Activated T-cell treated with anti-CD3 and anti-CD28 coated beads for 1 hour (primary cell): ENCODE results near the gene ADGRG6.

Experiments used
- DNase-seq: peaks from one replicate; pipeline ENCODE4 v3.0.0-alpha.2; 2020; ENCODE audit warnings: low read depth

ADGRG6 gene

DNA sequence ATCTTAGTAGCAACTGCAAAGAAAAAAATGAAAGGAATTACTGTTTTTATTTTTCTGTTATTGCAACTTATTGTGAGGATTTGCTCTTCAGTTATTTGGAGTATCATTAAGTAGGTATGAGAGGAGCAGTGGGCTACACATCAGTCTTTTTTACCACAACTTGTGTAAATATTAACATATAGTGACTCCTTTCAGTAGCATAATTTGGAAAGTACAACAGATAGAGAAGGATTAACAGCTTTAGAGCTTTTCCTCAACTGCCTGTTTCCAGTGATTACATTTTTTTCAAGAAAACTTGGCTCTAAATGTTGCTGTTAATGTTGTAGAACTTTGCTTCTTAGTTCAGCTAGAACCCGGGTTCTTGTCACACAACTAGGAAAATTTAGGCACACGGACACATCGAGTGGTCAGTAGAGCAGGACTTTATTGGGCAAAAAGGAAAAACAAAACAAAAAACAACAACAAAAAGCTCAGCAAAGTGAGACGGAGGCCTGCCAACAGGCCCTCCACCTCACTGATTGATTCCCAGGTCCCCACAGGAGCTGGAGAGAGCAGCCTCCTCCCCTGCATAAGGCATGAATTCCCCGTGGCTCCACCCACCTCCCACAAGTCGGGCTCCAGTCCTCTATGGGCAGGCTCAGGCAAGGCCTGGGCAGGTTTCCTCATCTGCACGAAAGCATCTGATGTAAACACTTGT, 75.1 kb downstream of the ADGRG6 start:
- no peak for DNase-seq

DNA sequence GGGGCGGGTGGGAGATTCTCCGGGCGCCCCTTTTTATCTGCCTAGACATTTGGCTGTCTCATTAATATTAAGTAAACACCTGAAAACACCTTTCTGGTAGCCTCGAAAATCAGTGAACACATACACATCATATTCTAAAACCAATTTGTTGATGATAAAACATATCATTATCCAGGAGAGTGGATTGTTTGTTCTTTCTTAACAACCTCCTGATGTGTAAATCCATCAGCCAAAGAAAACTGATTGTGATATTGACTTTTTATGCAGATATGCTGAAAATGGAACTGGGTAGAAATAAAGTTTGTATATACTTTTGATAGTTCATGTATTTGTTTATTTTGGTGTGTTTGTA, 75.7 kb downstream of the ADGRG6 start:
- DNase-seq, result no peak

DNA sequence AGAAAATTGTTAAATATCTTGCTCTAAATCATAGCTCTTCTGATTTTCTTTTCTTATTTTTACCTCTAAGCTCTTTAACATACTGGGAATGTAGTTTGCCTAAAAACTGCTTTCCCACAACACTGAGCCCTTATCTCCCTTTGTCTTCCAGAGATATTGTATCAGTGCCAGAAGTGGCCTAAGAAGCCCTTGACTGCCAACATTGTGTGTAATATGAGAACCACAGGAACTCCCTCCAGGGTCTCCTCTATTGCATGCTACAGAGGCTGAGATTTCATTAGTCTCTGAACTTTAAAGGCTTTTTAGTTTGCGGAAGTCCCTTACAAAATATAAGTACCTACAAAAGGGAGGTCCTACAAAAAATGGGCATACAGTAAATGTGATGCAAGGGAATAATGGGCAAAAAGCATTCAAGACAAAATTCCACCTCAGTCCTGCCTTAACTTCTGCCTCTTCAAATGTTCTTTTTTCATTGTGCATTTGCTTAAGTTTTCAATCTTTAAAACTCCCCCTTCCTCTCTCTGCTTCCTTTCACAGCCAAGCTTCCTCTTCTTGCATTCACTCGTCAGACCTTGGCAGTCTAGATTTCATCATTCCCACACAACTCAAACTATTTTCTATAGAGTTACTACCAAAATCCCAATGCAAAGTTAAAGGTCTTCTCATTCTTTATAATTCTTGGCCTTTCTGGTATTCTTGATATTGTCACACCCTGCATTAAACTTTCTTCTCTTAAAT, 76.5 kb downstream of the ADGRG6 start:
- DNase-seq, result no peak

DNA sequence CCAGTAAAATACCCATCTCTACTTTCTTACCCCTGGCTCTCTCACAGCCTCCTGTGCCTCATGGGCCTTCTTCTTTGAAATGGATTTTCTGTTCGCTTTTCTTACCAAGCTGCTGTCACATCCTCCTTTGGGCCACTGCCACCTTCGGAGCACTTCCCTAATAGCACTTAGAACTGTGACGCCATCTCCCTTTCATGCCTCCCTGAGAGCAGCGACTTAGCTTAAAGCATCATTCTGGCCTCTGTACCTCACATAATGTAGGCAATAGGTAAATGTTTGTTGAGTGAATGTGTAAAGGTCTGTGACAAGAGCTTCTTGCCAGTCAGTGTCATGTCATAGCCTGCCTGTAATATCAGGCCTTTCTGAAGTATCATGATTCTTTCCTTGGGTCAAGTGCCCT, 78.8 kb downstream of the ADGRG6 start:
- no peak for DNase-seq

DNA sequence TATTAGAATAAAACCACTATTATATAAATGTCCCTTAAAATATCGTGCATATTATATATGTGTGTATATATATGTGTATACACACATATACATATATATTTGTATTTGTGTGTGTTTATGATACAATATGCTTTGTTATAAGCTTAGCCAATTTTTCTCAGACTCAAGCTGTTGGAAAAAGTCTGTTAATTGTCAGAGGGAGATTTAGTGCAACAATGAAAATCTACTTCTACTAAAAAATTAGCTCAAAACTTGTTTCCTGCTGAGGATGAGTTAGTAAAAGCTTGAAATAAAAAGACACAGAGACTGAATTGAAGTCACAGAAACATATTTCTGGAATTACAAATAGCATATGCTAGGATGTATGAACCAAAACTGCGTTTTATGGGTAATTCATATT, 79.4 kb downstream of the ADGRG6 start:
- no peak for DNase-seq

DNA sequence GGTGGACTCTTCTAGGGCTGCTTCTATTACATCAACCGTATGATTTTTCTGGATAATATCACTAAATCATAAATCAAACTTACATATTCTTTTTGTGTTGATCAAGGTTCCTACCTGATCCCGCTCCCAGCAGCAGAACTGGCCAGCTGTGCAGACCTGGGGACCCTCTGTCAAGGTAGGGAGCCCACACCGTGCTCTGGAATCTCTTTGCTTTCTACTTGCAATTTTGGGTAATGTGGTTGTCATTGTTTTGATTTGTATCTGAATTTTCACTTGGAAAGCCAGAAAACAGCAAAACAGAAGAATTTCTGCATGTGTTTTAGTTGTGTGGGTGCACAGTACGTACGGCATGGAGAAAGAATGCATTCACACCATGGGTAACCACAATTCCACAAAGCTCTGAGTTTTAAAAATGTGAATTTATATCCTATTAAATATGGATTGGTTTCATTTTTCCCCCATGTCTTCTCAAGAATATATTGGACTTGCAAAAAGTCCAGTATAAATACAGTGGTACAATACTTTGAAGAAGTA, 80.1 kb downstream of the ADGRG6 start:
- DNase-seq, result no peak

DNA sequence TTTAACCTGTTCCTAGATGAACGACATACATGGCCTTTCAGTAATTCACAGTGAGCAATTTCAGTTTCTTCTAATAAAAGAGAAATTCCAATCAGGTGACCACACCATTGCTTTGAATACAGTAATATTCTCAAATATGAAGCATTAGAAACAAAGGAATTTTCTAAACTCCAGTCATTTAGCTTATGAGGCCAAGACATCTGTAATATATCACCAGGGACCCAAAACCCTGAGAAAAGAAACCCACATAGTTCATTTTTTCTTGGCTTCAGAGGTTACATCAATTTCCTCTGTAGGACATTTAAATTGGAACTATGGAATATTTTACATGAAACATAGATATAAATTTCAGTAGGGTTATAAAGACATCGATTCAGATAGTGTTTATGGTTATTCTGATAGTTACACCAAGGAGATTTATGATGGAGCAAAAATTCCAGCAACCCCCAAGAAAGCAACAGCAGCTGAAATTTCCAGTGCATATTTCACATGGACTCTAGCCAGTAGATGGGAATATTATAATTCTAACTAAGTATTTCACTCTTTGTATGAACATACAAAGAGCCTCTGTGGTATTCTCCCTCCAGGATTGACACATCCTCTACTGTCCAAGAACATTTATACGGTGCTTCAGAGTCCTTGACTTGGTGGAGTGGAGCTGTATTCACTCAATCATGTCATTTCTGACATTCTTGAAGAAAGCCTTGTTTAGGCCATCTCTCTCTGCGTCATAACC, 82.9 kb downstream of the ADGRG6 start:
- no peak for DNase-seq

DNA sequence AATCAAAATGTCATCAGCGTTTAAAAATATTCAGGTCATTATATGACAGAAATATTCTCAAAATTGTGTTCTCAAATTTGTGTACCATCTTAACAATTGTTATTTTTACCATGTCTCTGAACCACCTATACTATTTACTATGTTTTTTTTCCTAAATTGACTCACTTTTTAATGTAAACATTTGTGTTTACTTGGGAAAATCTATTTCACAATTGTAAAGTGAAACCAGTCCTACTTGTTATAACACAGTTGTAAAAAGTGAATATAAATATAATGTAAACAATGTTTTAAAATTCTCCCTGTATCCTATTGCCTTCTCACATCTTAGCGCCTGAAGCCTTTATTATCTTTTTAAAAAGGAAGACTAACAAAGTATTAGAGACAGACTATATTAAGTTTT, 83.5 kb downstream of the ADGRG6 start:
- no peak for DNase-seq

DNA sequence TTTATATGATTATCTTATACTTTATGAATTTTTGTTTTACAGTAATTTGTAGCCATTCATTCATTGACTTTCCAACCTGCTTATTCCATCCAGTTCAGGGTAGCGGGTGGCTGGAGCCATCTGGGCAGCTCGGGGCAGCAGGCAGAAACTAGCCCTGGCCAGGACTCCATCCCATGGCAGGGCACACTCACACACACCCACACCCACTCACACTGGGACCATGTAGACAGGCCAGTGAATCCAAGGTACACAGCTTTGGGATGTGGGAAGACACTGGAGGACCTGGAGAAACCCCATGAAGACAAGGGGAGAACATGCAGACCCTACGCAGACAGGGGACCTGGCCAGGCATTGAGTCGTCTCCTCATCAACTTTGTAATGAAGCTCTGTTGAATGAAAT, 84.8 kb downstream of the ADGRG6 start:
- no peak for DNase-seq

DNA sequence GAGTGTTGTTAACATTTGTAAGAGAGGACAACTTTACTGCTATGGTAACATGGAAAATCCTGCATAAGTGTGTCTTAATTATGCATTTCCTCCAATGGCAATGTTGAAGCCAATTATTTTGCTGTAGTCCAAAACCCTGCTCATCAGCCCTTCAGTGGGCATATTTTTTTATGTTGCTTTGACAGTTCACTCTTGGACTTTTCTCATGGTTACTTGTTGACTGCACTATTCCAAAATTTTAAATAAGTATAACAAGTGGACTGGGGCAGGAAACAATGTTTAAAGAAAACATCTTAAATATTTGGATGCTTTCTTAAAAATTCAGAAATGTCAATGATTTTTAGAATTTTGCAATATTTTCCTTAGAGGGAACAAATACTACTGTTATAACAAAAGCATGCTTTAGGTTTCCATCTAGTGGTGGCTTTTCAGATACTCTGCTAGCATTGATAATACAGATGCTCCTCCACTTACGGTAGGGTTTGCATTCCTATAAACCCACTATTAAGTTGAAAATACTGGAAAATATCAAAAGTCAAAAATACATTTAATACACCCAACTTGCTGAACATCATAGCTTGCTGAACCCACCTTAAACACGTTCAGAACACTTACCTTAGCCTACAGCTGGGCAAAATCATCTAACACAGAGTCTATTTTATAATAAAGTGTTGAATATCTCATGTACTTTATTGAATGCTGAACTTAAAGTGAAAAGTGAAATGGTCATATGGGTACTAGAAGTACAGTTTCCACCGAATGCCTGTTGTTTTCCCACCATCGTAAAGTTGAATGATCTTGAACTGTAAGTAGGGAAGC, 86.4 kb downstream of the ADGRG6 start:
- DNase-seq, result no peak

DNA sequence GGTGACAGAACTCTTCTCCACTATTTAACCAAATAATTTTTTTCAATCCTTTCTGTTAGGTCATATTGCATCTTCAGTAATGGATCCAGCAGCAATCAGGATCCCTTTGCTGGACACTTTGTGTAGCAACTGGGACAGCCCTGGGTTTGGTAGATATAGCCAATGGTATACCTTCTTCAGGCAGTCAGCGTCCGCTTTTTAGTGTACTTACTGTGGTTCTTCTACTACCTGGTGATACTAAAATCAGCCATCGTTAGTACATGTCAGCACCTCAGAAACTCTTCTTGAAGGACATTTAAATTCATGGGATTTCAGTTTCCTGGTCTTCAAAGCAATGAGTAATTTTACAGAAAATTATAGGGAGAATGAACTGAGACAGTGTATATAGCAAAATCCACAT, 93.5 kb downstream of the ADGRG6 start:
- no peak for DNase-seq

DNA sequence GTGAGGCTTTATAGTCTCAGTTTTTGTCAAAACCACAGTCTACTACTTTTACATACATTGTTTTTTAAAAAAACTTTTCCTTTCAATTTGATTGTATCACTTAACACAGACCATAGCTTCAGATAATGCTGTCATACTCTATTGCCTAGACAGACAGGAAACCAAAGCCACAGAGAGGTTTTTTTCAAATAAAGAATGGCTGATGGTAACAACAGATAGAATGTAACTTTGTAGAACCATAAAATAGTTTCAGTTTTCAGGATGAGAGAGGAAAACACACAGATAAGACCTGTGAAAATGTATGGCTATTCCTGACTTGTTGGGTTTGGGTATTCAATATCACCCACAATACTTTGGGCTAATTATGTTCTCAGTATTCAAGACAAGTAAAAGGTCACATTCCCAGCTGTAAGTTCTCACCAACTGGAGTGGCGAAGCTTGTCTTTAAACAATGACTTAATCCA, 94.0 kb downstream of the ADGRG6 start:
- no peak for DNase-seq

DNA sequence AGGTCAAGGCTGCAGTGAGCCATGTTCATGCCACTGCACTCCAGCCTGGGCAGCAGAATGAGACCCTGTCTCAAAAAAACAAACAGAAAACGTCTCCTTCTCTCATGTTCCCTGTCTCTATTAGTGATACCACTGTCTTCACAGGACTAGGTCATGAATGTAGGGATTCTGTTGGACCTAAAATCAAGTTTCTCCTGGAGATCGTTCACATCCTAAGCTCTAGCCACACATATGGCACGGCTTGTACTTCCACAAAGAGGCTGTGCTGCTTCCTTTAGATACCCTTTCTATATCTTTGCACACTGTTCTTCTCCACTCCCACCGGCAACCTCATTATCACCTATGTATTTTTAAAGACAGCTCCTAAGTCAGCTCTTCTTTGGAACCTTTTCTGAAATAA, 96.5 kb downstream of the ADGRG6 start:
- DNase-seq, result no peak

DNA sequence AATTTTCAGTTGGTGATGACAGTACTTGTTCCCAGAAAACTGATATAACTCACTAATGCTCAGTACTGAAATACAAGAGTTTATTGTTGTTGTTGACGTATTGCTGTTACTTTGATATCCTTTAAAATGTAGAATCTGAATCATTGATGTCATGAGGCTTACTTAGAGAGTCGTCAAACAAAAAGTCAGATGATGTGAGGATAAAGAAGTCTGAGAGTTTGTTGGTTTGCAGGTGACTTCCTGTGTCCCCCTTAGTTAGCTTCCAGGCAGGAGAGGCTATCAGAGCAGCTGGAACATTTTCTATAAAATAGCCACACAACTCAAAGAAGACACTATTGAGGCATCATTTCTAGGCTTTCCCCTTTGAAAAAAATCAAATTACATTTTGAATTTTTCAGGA, 97.9 kb downstream of the ADGRG6 start:
- DNase-seq, result no peak

DNA sequence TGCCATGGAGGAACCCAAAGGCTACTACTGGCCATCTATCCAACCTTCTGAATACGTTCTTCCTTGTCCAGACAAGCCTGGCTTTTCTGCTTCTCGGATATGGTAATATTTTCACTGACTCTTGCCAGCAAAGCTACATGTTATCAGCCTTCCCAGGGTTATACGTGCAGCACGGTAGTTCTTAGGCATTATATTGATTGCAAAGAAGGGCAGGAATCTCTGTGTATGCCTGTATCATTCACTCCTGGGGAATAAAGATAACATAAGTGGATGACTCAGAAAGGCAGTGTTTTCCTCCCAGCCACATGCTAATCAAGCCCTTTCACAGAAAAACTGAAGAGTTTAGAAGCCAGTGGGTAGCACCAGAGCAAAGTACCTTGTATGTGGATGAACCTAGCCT, 98.7 kb downstream of the ADGRG6 start:
- no peak for DNase-seq

DNA sequence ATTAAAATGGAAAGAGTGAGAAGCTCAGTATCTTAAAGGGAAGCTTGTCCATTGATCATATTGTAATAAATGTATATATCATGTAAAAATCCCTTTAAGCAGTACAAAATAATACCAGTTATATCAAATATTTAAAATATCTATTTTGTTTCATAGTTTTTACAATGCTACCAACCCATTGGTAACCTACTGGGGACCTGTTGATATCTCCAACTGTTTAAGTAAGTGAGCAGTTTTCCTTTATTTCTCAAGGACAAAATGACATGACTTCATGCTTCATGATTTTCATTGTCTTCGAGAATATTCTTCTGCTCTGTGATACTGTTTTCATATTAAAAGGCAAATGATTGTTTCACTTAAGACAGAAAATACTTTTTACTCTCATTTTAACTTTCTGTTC, 100.0 kb downstream of the ADGRG6 start:
- no peak for DNase-seq

DNA sequence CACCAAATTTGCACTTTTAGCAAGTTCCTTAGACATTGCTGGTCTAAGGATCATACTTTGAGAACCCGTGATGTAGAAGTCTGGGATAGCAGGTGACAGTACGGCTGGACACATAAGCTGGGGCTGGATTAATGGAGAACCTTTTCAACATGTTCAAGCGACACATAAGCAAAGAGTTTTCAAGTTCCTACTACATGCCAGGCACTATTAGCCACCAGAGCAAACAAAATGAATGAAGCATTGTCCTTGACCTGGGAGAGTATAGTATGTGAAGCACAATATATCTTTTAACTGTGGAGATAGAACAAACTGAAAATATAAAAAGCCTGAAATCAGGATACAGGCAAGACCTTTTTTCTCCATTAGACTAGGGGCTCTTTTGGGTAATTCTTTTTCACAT, 102.9 kb downstream of the ADGRG6 start:
- DNase-seq, result no peak

DNA sequence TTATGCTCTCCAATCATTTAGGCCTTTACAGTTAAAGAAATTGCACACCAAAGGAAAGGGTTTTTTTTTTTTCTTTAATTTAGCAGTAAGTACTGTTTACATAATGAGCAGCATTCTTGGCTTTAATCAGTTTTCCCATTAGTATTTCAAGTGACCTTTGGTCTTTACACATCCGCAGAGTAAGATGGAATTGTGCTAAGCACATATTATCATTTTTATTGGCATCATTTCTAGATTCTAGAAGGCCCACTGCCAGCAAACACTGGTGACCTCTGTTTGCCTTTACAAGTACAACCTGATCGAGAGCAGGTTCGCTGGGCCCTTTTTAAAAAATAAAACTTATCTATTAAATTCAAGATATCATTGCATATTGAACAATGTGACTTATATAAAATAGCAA, 104.3 kb downstream of the ADGRG6 start:
- no peak for DNase-seq

DNA sequence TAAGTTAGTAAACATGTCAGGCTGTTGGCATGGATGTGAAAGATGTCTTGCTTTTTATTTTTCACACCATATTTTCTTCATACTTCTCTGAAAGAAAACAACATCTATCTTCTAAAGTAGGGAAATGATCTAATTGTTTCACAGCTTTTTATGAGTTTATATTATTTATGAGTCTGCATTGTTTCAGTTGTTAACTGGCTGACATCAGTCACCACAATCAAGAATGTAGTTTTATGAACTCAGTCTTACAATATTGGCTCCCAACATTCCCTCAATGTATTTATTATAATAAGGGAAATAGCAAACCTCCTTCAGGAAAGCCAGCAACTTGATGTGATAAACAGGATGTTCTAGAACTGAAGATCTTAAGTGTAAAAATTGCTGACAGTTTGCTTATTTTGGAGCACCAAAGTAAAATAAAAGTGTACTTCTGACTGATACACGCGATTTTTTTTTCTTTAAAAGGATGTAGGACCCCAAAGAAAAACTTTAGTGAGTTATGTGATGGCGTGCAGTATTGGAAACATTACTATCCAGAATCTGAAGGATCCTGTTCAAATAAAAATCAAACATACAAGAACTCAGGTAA, 106.0 kb downstream of the ADGRG6 start:
- no peak for DNase-seq

DNA sequence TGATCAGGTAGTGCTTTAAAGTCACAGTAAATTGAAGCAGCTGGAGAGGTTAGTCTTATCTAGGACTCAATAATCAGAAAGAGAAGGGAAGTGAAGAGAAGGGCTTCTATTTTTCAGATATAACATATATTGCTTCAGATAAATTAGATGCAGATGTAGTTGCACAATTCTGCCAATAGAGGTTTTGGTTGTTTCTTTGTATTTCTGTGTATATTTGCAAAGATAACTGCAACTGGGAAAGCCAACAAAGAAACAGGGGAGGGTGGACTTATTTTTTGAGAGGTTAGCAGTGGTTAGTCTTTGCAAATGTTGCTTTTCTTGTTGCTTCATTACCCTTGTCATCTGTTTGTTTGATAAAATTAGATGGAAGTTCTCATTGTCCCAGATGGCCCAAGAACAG, 106.6 kb downstream of the ADGRG6 start:
- DNase-seq, result no peak

DNA sequence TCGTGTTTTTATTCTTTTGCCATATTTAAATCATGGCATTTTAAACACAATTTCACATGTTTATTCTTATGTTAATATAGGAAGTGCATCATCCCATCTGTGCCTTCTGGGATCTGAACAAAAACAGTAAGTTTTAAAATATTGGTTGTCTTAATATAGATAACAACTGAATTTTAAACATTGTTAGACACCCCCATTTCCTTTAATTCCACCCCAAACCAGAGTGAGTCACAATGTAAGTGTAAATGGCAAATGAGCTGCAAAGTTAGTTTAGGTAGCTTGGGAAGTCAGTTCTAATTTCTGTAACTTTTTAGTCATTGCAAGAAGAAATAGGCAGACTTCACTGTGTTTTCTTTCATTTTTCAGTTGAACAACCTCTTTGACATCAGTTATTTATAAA, 108.0 kb downstream of the ADGRG6 start:
- DNase-seq, result no peak

DNA sequence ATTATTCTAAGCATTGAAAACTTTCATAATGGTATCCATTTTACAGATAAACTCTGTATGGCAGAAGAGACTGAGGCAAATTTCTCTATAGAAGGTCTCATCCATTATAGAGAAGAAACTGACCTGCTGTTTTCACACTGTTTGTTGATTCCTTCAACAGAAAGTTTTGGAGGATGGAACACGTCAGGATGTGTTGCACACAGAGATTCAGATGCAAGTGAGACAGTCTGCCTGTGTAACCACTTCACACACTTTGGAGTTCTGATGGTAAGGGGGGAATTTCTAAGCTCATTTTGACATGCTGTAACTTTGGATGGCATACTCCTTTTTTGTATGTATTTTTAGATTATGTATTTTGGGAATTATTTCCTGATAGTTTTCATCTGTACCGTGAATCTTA, 109.3 kb downstream of the ADGRG6 start:
- no peak for DNase-seq
